Thyroid gland (tissue), 4 donors: ENCODE data around the gene SLC13A3.
"Not testable (repeated sequence)": the region's sequence is repeated elsewhere in the genome, so short reads cannot be mapped to it uniquely, and the experiment has no call there.

Source experiments
- CTCF ChIP-seq, 6 experiments: fragments of 200-600 bp in 3 of 6; fragments of 450-650 bp in 3 of 6; sonication (generic) in 3 of 6; IDR thresholded peaks; one replicate each; pipeline ENCODE4 v1.5.1; 2016 to 2019; ENCODE audit warnings: antibody characterized with exemption in 6 of 6, mild to moderate bottlenecking in 2 of 6, inconsistent platforms in 1 of 6, moderate library complexity in 1 of 6
- POLR2A ChIP-seq, 2 donors: fragments of 450-650 bp; IDR thresholded peaks; one replicate each; pipeline ENCODE4 v1.6.1; 2017; ENCODE audit warnings: antibody characterized with exemption in 2 of 2, mild to moderate bottlenecking in 2 of 2, moderate library complexity in 1 of 2

GRCh38 chr20:46676649-46677316 is 25.5 kb upstream of the SLC13A3 start:
- not testable (repeated sequence) for TF ChIP-seq CTCF, POLR2A (IDR thresholded peaks at IDR 0.05)
